HEK293 (cell line): ENCODE data around the gene RPS19.

Experiments used
- KLF10 ChIP-seq: fragments of 450-650 bp; IDR thresholded peaks from 2 replicates; pipeline ENCODE4 v1.5.1; 2018; ENCODE audit warnings: missing biosample characterization, mild to moderate bottlenecking, missing genetic modification characterization
- MYNN ChIP-seq: fragments of 450-650 bp; formaldehyde crosslinking; IDR thresholded peaks from 2 replicates; pipeline ENCODE4 v1.5.1; 2016; ENCODE audit warnings: missing biosample characterization, missing genetic modification characterization, borderline replicate concordance
- SALL2 ChIP-seq: fragments of 450-650 bp; formaldehyde crosslinking; IDR thresholded peaks from 2 replicates; pipeline ENCODE4 v1.5.0; 2017; ENCODE audit warnings: missing biosample characterization, mild to moderate bottlenecking, missing genetic modification characterization, borderline replicate concordance
- ZNF114 ChIP-seq: fragments of 450-650 bp; formaldehyde crosslinking; IDR thresholded peaks from 2 replicates; pipeline ENCODE4 v1.5.0; 2017; ENCODE audit warnings: missing biosample characterization, missing genetic modification characterization
- ZNF223 ChIP-seq: fragments of 450-650 bp; formaldehyde crosslinking; IDR thresholded peaks from 2 replicates; pipeline ENCODE4 v1.5.1; 2016; ENCODE audit warnings: missing biosample characterization, missing genetic modification characterization
- ZNF335 ChIP-seq: fragments of 450-650 bp; formaldehyde crosslinking; conservative IDR thresholded peaks from 2 replicates; pipeline ENCODE4 v1.5.1; 2016; ENCODE audit warnings: missing biosample characterization, missing genetic modification characterization
- ZNF473 ChIP-seq: fragments of 450-650 bp; formaldehyde crosslinking; IDR thresholded peaks from 2 replicates; pipeline ENCODE4 v1.5.1; 2017; ENCODE audit warnings: missing biosample characterization, missing genetic modification characterization
- ZNF548 ChIP-seq: fragments of 450-650 bp; formaldehyde crosslinking; IDR thresholded peaks from 2 replicates; pipeline ENCODE4 v1.5.1; 2016; ENCODE audit warnings: missing biosample characterization, missing genetic modification characterization
- ZNF558 ChIP-seq: fragments of 450-650 bp; formaldehyde crosslinking; IDR thresholded peaks from 2 replicates; pipeline ENCODE4 v1.5.1; 2016; ENCODE audit warnings: missing biosample characterization, missing genetic modification characterization
- ZNF623 ChIP-seq: fragments of 450-650 bp; formaldehyde crosslinking; IDR thresholded peaks from 2 replicates; pipeline ENCODE4 v1.5.1; 2016; ENCODE audit warnings: missing biosample characterization, missing genetic modification characterization
- ZNF677 ChIP-seq: fragments of 450-650 bp; IDR thresholded peaks from 2 replicates; pipeline ENCODE4 v1.5.0; 2018; ENCODE audit warnings: missing biosample characterization, mild to moderate bottlenecking, missing genetic modification characterization, moderate library complexity
- TF ChIP-seq, protein P1 (sequence below): fragments of 450-650 bp; formaldehyde crosslinking; IDR thresholded peaks from 2 replicates; pipeline ENCODE4 v1.5.1; 2016; ENCODE audit warnings: missing biosample characterization, missing genetic modification characterization
- TF ChIP-seq, protein P2 (sequence below): fragments of 450-650 bp; formaldehyde crosslinking; IDR thresholded peaks from 2 replicates; pipeline ENCODE4 v1.5.1; 2016; ENCODE audit warnings: missing biosample characterization, missing genetic modification characterization
- TF ChIP-seq, protein P3 (sequence below): fragments of 450-650 bp; formaldehyde crosslinking; IDR thresholded peaks from 2 replicates; pipeline ENCODE4 v1.5.1; 2016; ENCODE audit warnings: missing biosample characterization, missing genetic modification characterization

GRCh38 chr19:41907994-41908615 is 48.0 kb downstream of the RPS19 start:
- TF ChIP-seq ZNF335 (tag by site-specific recombination) (no peak), ZNF114 (tag by site-specific recombination) (no peak), ZNF473 (no peak), SALL2 (tag by site-specific recombination) (no peak), ZNF558 (tag by site-specific recombination) (no peak), ZNF677 (tag by site-specific recombination) (no peak), MYNN (tag by site-specific recombination) (no peak), ZNF623 (tag by site-specific recombination) (no peak), ZNF548 (tag by site-specific recombination) (no peak), ZNF223 (tag by site-specific recombination) (no peak), KLF10 (tag by site-specific recombination) (no peak)
- TF ChIP-seq, protein P1, sequence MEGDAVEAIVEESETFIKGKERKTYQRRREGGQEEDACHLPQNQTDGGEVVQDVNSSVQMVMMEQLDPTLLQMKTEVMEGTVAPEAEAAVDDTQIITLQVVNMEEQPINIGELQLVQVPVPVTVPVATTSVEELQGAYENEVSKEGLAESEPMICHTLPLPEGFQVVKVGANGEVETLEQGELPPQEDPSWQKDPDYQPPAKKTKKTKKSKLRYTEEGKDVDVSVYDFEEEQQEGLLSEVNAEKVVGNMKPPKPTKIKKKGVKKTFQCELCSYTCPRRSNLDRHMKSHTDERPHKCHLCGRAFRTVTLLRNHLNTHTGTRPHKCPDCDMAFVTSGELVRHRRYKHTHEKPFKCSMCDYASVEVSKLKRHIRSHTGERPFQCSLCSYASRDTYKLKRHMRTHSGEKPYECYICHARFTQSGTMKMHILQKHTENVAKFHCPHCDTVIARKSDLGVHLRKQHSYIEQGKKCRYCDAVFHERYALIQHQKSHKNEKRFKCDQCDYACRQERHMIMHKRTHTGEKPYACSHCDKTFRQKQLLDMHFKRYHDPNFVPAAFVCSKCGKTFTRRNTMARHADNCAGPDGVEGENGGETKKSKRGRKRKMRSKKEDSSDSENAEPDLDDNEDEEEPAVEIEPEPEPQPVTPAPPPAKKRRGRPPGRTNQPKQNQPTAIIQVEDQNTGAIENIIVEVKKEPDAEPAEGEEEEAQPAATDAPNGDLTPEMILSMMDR (tag by site-specific recombination) = no peak
- TF ChIP-seq, protein P2, sequence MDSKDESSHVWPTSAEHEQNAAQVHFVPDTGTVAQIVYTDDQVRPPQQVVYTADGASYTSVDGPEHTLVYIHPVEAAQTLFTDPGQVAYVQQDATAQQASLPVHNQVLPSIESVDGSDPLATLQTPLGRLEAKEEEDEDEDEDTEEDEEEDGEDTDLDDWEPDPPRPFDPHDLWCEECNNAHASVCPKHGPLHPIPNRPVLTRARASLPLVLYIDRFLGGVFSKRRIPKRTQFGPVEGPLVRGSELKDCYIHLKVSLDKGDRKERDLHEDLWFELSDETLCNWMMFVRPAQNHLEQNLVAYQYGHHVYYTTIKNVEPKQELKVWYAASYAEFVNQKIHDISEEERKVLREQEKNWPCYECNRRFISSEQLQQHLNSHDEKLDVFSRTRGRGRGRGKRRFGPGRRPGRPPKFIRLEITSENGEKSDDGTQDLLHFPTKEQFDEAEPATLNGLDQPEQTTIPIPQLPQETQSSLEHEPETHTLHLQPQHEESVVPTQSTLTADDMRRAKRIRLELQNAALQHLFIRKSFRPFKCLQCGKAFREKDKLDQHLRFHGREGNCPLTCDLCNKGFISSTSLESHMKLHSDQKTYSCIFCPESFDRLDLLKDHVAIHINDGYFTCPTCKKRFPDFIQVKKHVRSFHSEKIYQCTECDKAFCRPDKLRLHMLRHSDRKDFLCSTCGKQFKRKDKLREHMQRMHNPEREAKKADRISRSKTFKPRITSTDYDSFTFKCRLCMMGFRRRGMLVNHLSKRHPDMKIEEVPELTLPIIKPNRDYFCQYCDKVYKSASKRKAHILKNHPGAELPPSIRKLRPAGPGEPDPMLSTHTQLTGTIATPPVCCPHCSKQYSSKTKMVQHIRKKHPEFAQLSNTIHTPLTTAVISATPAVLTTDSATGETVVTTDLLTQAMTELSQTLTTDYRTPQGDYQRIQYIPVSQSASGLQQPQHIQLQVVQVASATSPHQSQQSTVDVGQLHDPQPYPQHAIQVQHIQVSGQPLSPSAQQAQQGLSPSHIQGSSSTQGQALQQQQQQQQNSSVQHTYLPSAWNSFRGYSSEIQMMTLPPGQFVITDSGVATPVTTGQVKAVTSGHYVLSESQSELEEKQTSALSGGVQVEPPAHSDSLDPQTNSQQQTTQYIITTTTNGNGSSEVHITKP = no peak
- TF ChIP-seq, protein P3, sequence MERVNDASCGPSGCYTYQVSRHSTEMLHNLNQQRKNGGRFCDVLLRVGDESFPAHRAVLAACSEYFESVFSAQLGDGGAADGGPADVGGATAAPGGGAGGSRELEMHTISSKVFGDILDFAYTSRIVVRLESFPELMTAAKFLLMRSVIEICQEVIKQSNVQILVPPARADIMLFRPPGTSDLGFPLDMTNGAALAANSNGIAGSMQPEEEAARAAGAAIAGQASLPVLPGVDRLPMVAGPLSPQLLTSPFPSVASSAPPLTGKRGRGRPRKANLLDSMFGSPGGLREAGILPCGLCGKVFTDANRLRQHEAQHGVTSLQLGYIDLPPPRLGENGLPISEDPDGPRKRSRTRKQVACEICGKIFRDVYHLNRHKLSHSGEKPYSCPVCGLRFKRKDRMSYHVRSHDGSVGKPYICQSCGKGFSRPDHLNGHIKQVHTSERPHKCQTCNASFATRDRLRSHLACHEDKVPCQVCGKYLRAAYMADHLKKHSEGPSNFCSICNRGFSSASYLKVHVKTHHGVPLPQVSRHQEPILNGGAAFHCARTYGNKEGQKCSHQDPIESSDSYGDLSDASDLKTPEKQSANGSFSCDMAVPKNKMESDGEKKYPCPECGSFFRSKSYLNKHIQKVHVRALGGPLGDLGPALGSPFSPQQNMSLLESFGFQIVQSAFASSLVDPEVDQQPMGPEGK (tag by site-specific recombination) = no peak
